Measurements from ENCODE around the gene ZNRF2.

ZNRF2 gene

GRCh38 chr7:30353932-30354607 lies 69.7 kb downstream of the ZNRF2 start:
- Histone ChIP-seq H3K79me2 (ENCODE audit: low read length) (peaks cover 59% of the 10 kb centered on the region), H4K20me1 (ENCODE audit: insufficient read depth, low read length) (no peaks in the 10 kb centered on the region)

GRCh38 chr7:30354791-30355190 lies 70.4 kb downstream of the ZNRF2 start:
- H3K9me2 ChIP-seq (replicated peaks; ENCODE audit: insufficient read depth, low read length) = no peaks in the 10 kb centered on the region
- H3K9ac ChIP-seq (ENCODE audit: low read length) = no peak overlapping the region
- H3K36me3 ChIP-seq (replicated peaks; ENCODE audit: insufficient read depth, low read length) = no peaks in the 10 kb centered on the region
- DNase-seq = no peak
- no peak overlapping the region for H2AFZ ChIP-seq (ENCODE audit: low read length)
- no peaks in the 10 kb centered on the region for H3K4me1 ChIP-seq (ENCODE audit: low read length)
- peaks cover 52% of the 10 kb centered on the region for H3K79me2 ChIP-seq (ENCODE audit: low read length)
- TF ChIP-seq CTCF (IDR thresholded peaks at IDR 0.05; ENCODE audit: low read length) = no peak
- no peak for TF ChIP-seq EZH2 (optimal IDR thresholded peaks at IDR 0.05; ENCODE audit: low read depth, low read length)
- TF ChIP-seq EZH2phosphoT487 (IDR thresholded peaks at IDR 0.05; ENCODE audit: low read length) = no peak
- no peaks in the 10 kb centered on the region for H3K27me3 ChIP-seq (replicated peaks; ENCODE audit: insufficient read depth, low read length)
- no peaks in the 10 kb centered on the region for H4K20me1 ChIP-seq (ENCODE audit: insufficient read depth, low read length)
- H3K9me3 ChIP-seq (replicated peaks; ENCODE audit: insufficient read depth, low read length) = no peaks in the 10 kb centered on the region
- H3K4me3 ChIP-seq (ENCODE audit: low read length) = no peak overlapping the region
- H3K27ac ChIP-seq (ENCODE audit: low read length) = no peak overlapping the region
- H3K4me2 ChIP-seq (ENCODE audit: low read depth, low read length) = no peak overlapping the region
- H3F3A ChIP-seq (ENCODE audit: insufficient read depth, low read length) = no peaks in the 10 kb centered on the region

More at GRCh38 chr7:30353932-30354607, 69.7 kb downstream of the ZNRF2 start:
- H3K4me1 ChIP-seq (ENCODE audit: low read length) = peaks cover 4% of the 10 kb centered on the region
- H3K27ac ChIP-seq (ENCODE audit: low read length) = no peak overlapping the region
- TF ChIP-seq EZH2phosphoT487 (IDR thresholded peaks at IDR 0.05; ENCODE audit: low read length) (no peak), CTCF (IDR thresholded peaks at IDR 0.05; ENCODE audit: low read length) (no peak), EZH2 (optimal IDR thresholded peaks at IDR 0.05; ENCODE audit: low read depth, low read length) (no peak)
- no peaks in the 10 kb centered on the region for H3K9me2 ChIP-seq (replicated peaks; ENCODE audit: insufficient read depth, low read length)
- H3K4me3 ChIP-seq (ENCODE audit: low read length) = no peak overlapping the region
- no peak overlapping the region for H3K4me2 ChIP-seq (ENCODE audit: low read depth, low read length)
- H3K9ac ChIP-seq (ENCODE audit: low read length) = no peak overlapping the region
- H3K27me3 ChIP-seq (replicated peaks; ENCODE audit: insufficient read depth, low read length) = no peaks in the 10 kb centered on the region
- DNase-seq = no peak
- H3F3A ChIP-seq (ENCODE audit: insufficient read depth, low read length) = 0 out of 2 replicates have a peak, but pooled peaks cover 3% of the 10 kb centered on the region
- H2AFZ ChIP-seq (ENCODE audit: low read length) = no peak overlapping the region
- no peaks in the 10 kb centered on the region for H3K36me3 ChIP-seq (replicated peaks; ENCODE audit: insufficient read depth, low read length)
- H3K9me3 ChIP-seq (replicated peaks; ENCODE audit: insufficient read depth, low read length) = no peaks in the 10 kb centered on the region

GRCh38 chr7:30359957-30360356 lies 75.6 kb downstream of the ZNRF2 start:
- H3F3A ChIP-seq (ENCODE audit: insufficient read depth, low read length) = peaks cover 5% of the 10 kb centered on the region; the same call in 1 of the 2 replicates
- no peaks in the 10 kb centered on the region for H4K20me1 ChIP-seq (ENCODE audit: insufficient read depth, low read length)
- no peaks in the 10 kb centered on the region for H3K27me3 ChIP-seq (replicated peaks; ENCODE audit: insufficient read depth, low read length)
- peaks cover 4% of the 10 kb centered on the region; the same call in 1 of the 2 replicates for H3K79me2 ChIP-seq (ENCODE audit: low read length)
- H3K4me2 ChIP-seq (ENCODE audit: low read depth, low read length) = no peak overlapping the region
- TF ChIP-seq EZH2 (optimal IDR thresholded peaks at IDR 0.05; ENCODE audit: low read depth, low read length) (no peak), EZH2phosphoT487 (IDR thresholded peaks at IDR 0.05; ENCODE audit: low read length) (no peak), CTCF (IDR thresholded peaks at IDR 0.05; ENCODE audit: low read length) (no peak)
- no peaks in the 10 kb centered on the region for H3K9me2 ChIP-seq (replicated peaks; ENCODE audit: insufficient read depth, low read length)
- H3K36me3 ChIP-seq (replicated peaks; ENCODE audit: insufficient read depth, low read length) = no peaks in the 10 kb centered on the region
- H3K27ac ChIP-seq (ENCODE audit: low read length) = no peak overlapping the region
- H2AFZ ChIP-seq (ENCODE audit: low read length) = no peak overlapping the region
- H3K9ac ChIP-seq (ENCODE audit: low read length) = no peak overlapping the region
- no peak for DNase-seq
- no peaks in the 10 kb centered on the region for H3K9me3 ChIP-seq (replicated peaks; ENCODE audit: insufficient read depth, low read length)
- H3K4me1 ChIP-seq (ENCODE audit: low read length) = peaks cover 12% of the 10 kb centered on the region; the same call in 1 of the 2 replicates
- no peak overlapping the region for H3K4me3 ChIP-seq (ENCODE audit: low read length)
